GM12891 (cell line): Measurements from ENCODE around the gene HEYL. TPM values are rescaled to one million over a fixed set of nuclear protein-coding genes. Genes with fewer than 3 reads are reported as not detected.

Experiments
- DNase-seq: peaks from one replicate; pipeline ENCODE4 v3.0.0; 2011; ENCODE audit warnings: low spot score; ENCODE audit not compliant: insufficient read length
- FAIRE-seq: peaks from 2 replicates; lab custom pipeline; 2011; peaks lifted over from hg19 to GRCh38; lab: Jason Lieb, UNC
- PAX5 ChIP-seq: IDR thresholded peaks from 2 replicates; pipeline ENCODE4 v1.6.1; 2011; ENCODE audit warnings: low read length, moderate library complexity, mild to moderate bottlenecking; ENCODE audit not compliant: insufficient read depth, severe bottlenecking
- POLR2A ChIP-seq: IDR thresholded peaks from 2 replicates; pipeline ENCODE4 v1.6.1; 2011; ENCODE audit warnings: low read depth, low read length, control low read depth
- POLR2AphosphoS5 ChIP-seq: IDR thresholded peaks from 2 replicates; pipeline ENCODE4 v1.6.1; 2011; ENCODE audit warnings: low read depth, low read length, control low read depth
- POU2F2 ChIP-seq: IDR thresholded peaks from 2 replicates; pipeline ENCODE4 v1.6.1; 2011; ENCODE audit warnings: low read depth, mild to moderate bottlenecking, control low read depth, low read length, moderate library complexity
- SPI1 ChIP-seq: IDR thresholded peaks from 2 replicates; pipeline ENCODE4 v1.6.1; 2011; ENCODE audit warnings: low read depth, low read length, control low read depth
- TAF1 ChIP-seq: IDR thresholded peaks from 2 replicates; pipeline ENCODE4 v1.6.1; 2011; ENCODE audit warnings: low read depth, low read length, control low read depth
- polyA plus RNA-seq: library from polyadenylated mRNA; unstranded; fragments of >200 nt; gene quantifications from one replicate; pipeline ENCODE4 v1.2.1, GENCODE V29; 2012; ENCODE audit warnings: low read depth, missing spikeins, inconsistent platforms; ENCODE audit not compliant: missing spikeins

The HEYL gene
- polyA plus RNA-seq: 0.05 TPM

GRCh38 chr1:39639305-39640130, at the start of gene HEYL:
TSS of gene HEYL (minus strand) at chr1:39639643. CDS start at chr1:39639625, 18 bp downstream.
- DNase-seq (peak; percentile 65), FAIRE-seq (peak; percentile 54)
- TF ChIP-seq PAX5: no peak
- TF ChIP-seq POLR2A: no peak
- no peak for TF ChIP-seq SPI1
- TF ChIP-seq POU2F2: no peak
- no peak for TF ChIP-seq TAF1
- no peak for TF ChIP-seq POLR2AphosphoS5

GRCh38 chr1:39689214-39689613, 49.8 kb upstream of the HEYL start:
- no peak for DNase-seq

GRCh38 chr1:39688706-39689105, 49.3 kb upstream of the HEYL start:
- no peak for FAIRE-seq
- TF ChIP-seq SPI1 (no peak), POU2F2 (no peak)
- DNase-seq: no peak

More at GRCh38 chr1:39689214-39689613, 49.8 kb upstream of the HEYL start:
- FAIRE-seq: no peak
- TF ChIP-seq POU2F2 (no peak), POLR2A (no peak), SPI1 (no peak), POLR2AphosphoS5 (no peak), TAF1 (no peak), PAX5 (no peak)

- FAIRE-seq (no peak), DNase-seq (no peak)
- no peak for TF ChIP-seq POLR2AphosphoS5
- TF ChIP-seq POLR2A: no peak
- TF ChIP-seq POU2F2: no peak
These were observed 47.8 kb upstream of the HEYL start for GRCh38 chr1:39687243-39687642.

- no peak for DNase-seq
- TF ChIP-seq SPI1 (no peak), POLR2A (no peak), POU2F2 (no peak), POLR2AphosphoS5 (no peak), TAF1 (no peak), PAX5 (no peak)
- no peak for FAIRE-seq
These were observed 45.6 kb upstream of the HEYL start for GRCh38 chr1:39685071-39685470.

- no peak for FAIRE-seq
- TF ChIP-seq POLR2AphosphoS5 (no peak), POLR2A (no peak), POU2F2 (no peak), PAX5 (no peak), TAF1 (no peak), SPI1 (no peak)
- no peak for DNase-seq
These were observed 44.8 kb upstream of the HEYL start for GRCh38 chr1:39684313-39684664.

GRCh38 chr1:39683591-39684312, 44.3 kb upstream of the HEYL start:
- DNase-seq (no peak), FAIRE-seq (no peak)
- no peak for TF ChIP-seq TAF1
- no peak for TF ChIP-seq POLR2AphosphoS5
- TF ChIP-seq POLR2A: no peak
- TF ChIP-seq SPI1: no peak
- TF ChIP-seq PAX5: no peak
- no peak for TF ChIP-seq POU2F2

GRCh38 chr1:39681999-39682398, 42.6 kb upstream of the HEYL start:
- DNase-seq: no peak
- no peak for TF ChIP-seq POLR2A
- TF ChIP-seq TAF1: no peak
- no peak for TF ChIP-seq POLR2AphosphoS5
- no peak for TF ChIP-seq PAX5
- TF ChIP-seq POU2F2: no peak
- TF ChIP-seq SPI1: no peak
- no peak for FAIRE-seq

- no peak for TF ChIP-seq POLR2AphosphoS5
- no peak for TF ChIP-seq POLR2A
- TF ChIP-seq PAX5: no peak
- TF ChIP-seq TAF1: no peak
- TF ChIP-seq SPI1: no peak
- no peak for TF ChIP-seq POU2F2
- DNase-seq: no peak
- FAIRE-seq: no peak
These were observed 41.9 kb upstream of the HEYL start for GRCh38 chr1:39681294-39681693.
